ENCODE measurements around the gene TRPM5. TPM values are rescaled to one million over a fixed set of nuclear protein-coding genes. Genes with fewer than 3 reads are reported as not detected.

The TRPM5 gene
- total RNA-seq, 2 experiments from 2014 or later, result not detected

GRCh38 chr11:2473361-2474058 is 29.2 kb upstream of the TRPM5 start:
- no peak for DNase-seq
- Mint-ChIP-seq H3K36me3 (ENCODE audit: low read depth) (peaks cover 9% of the 10 kb centered on the region), H3K9me3 (peaks cover 6% of the 10 kb centered on the region), H3K4me1 (ENCODE audit: low read depth) (peaks cover 14% of the 10 kb centered on the region), H3K4me3 (no peak overlapping the region), H3K27me3 (no peaks in the 10 kb centered on the region), H3K27ac (no peak overlapping the region)
- intact Hi-C loops (cut with micrococcal nuclease), result no loop called here
- POLR2A ChIA-PET, result no interaction called here
- ATAC-seq, result no peak
- CTCF ChIA-PET, result interaction anchor here (2.1 kb wide), 1 partner anchor 59 kb away, joined by 6 read pairs; no protein-coding TSS in a partner anchor
- no peak for TF ChIP-seq CTCF (IDR thresholded peaks at IDR 0.05)

- intact Hi-C loops (cut with micrococcal nuclease), result no loop called here
- ChIA-PET POLR2A (interaction anchor here (0.6 kb wide), 1 partner anchor 420 kb away, joined by 3 read pairs; no protein-coding TSS in a partner anchor), CTCF (interaction anchor here (2.1 kb wide), 1 partner anchor 60 kb away, joined by 6 read pairs; no protein-coding TSS in a partner anchor)
- Mint-ChIP-seq H3K36me3 (ENCODE audit: low read depth) (peaks cover 4% of the 10 kb centered on the region), H3K27ac (no peak overlapping the region), H3K4me3 (no peak overlapping the region), H3K9me3 (no peaks in the 10 kb centered on the region), H3K27me3 (no peaks in the 10 kb centered on the region), H3K4me1 (ENCODE audit: low read depth) (peaks cover 18% of the 10 kb centered on the region)
- ATAC-seq (no peak), DNase-seq (no peak)
- TF ChIP-seq CTCF (IDR thresholded peaks at IDR 0.05), result no peak
Observed at GRCh38 chr11:2472428-2473186, 28.3 kb upstream of the TRPM5 start.

DNA sequence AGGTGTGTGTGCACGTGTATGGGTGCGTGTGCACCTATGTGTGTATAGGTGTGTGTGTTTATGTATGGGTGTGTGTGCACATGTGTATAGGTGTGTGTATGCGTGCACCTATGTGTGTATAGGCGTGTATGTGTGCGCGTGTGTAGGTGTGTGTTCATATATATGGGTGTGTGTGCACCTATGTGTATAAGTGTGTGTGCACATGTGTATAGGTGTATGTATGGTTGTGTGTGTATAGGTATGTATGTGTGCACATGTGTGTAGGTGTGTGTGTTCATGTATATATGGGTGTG is 27.4 kb upstream of the TRPM5 start:
- ATAC-seq, result no peak
- Mint-ChIP-seq H3K27ac (no peak overlapping the region), H3K4me1 (ENCODE audit: low read depth) (peaks cover 26% of the 10 kb centered on the region), H3K9me3 (no peaks in the 10 kb centered on the region), H3K27me3 (no peaks in the 10 kb centered on the region), H3K4me3 (no peak overlapping the region), H3K36me3 (ENCODE audit: low read depth) (no peaks in the 10 kb centered on the region)
- no peak for DNase-seq
- ChIA-PET CTCF (no interaction called here), POLR2A (no interaction called here)
- no peak for TF ChIP-seq CTCF (IDR thresholded peaks at IDR 0.05)
- intact Hi-C loops (cut with micrococcal nuclease), result no loop called here

- Mint-ChIP-seq H3K4me3 (no peak overlapping the region), H3K27ac (no peak overlapping the region), H3K4me1 (ENCODE audit: low read depth) (peaks cover 32% of the 10 kb centered on the region), H3K27me3 (no peaks in the 10 kb centered on the region), H3K9me3 (no peaks in the 10 kb centered on the region), H3K36me3 (ENCODE audit: low read depth) (no peaks in the 10 kb centered on the region)
- CTCF ChIA-PET, result no interaction called here
- no peak for ATAC-seq
- TF ChIP-seq CTCF (IDR thresholded peaks at IDR 0.05), result no peak
- no peak for DNase-seq
- POLR2A ChIA-PET, result no interaction called here
- intact Hi-C loops (cut with micrococcal nuclease), result no loop called here
Observed at GRCh38 chr11:2471048-2471803, 26.9 kb upstream of the TRPM5 start.

DNA sequence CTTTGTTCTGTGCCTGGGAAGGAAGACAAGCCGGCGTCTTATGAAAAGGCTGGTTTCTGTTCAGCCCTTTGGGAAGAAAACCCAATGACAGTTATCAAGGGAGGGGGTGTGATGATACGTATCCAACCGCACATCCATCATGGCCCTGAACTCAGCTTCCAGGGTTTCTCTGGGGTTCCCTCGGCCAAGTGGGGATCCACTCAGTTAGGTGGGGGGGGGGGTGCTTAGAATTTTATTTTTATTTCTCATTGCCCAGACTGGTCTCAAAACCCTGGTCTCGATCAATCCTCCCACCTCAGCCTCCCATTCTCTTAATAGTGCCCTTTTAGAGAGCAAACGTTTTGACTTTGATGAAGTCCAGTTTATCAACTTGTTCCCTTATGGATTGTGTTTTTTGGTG is 26.2 kb upstream of the TRPM5 start:
- Mint-ChIP-seq H3K4me3 (no peak overlapping the region), H3K36me3 (ENCODE audit: low read depth) (no peaks in the 10 kb centered on the region), H3K27ac (no peak overlapping the region), H3K27me3 (no peaks in the 10 kb centered on the region), H3K4me1 (ENCODE audit: low read depth) (peaks cover 38% of the 10 kb centered on the region), H3K9me3 (no peaks in the 10 kb centered on the region)
- TF ChIP-seq CTCF (IDR thresholded peaks at IDR 0.05), result no peak
- ChIA-PET POLR2A (no interaction called here), CTCF (no interaction called here)
- DNase-seq, result no peak
- intact Hi-C loops (cut with micrococcal nuclease), result no loop called here
- ATAC-seq, result no peak

All from activated CD8-positive, alpha-beta T cell treated with anti-CD3 and anti-CD28 coated beads for 36 hours (primary cell).